ENCODE data around the gene TMEM114. TPM values are rescaled to one million over a fixed set of nuclear protein-coding genes. Genes with fewer than 3 reads are reported as not detected.

TMEM114 gene
- total RNA-seq (not detected), polyA plus RNA-seq (not detected)

DNA sequence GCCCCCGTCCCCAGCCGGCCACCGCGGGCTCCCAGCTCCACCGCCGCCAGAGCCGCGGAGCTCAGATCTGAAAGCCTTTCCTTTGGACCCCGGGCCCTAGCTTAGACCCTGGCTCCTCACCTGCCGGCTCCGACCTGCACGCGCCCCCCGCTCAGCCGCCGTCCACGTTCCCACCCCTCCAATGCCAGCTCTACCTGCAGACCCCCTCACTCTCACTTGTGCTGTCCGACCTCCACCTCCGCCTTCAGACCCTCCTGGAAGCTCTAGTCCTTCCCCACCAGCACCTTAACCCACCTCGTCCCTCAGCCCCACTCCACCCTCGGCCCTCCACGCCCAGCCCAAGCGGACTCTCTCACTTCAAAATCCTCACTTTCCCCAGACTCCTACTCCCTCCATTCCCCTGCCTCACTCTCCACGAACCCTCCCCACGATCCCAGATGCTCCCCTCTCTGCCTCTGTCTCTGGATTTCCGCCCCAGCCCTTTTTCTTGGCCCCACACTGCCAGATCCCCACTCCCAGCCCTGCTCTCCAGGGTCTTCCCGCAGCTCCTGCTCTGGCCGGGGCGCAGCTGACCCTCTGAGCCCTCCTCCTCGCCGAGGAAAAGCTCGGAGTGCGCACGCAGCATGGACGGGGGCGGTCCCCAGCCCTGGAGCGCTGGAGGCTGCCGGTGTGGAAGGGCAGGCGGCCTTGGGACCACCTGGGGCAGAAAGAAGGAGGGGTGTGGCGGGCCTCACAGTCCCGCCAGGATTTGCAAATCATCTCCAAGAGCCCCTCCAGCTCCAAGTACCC lies at the start of gene TMEM114:
TMEM114 (minus strand) TSS at position 612 of the 789 bp plus-strand sequence. CDS start 673 bp downstream, outside the sequence.
- Mint-ChIP-seq H3K36me3 (no peaks in the 10 kb centered on the region), H3K4me3 (no peak within 1 kb of the TSS)
- peaks cover 17% of the 10 kb centered on the region for H3K27me3 ChIP-seq (ENCODE audit: control insufficient read depth, insufficient read depth, low read length)

DNA sequence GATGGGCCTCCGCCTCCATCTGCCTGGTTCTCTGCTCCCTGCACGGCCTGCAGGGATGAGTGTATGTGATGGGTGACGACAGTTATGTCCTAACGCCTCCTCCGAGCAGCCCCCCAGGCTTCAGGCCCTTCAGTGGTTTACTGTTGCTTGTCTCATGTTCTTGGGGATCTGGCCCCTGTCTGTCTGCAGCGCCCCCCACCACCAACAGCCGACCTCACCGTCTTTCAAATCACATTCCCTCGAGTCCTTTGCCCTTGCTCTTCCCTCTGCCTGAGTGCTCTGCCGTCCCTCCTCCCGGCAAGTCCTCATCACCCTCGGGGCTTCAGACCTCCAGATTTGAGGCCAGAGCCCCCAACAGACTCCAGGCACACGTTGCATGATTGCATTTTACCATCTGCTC lies 49.4 kb upstream of the TMEM114 start:
- Histone ChIP-seq H3K9me3 (ENCODE audit: control insufficient read depth in 2 of 2, low read length in 2 of 2) (no peaks in the 10 kb centered on the region), H3K27ac (ENCODE audit: insufficient read depth, low read length, poor library complexity, severe bottlenecking) (no peak overlapping the region), H3K27me3 (ENCODE audit: control insufficient read depth, insufficient read depth, low read length) (no peaks in the 10 kb centered on the region), H3K4me3 (ENCODE audit: low read depth, low read length) (no peak overlapping the region), H3K4me1 (ENCODE audit: control insufficient read depth, insufficient read depth, low read length, poor library complexity, severe bottlenecking) (no peaks in the 10 kb centered on the region), H3K36me3 (ENCODE audit: control insufficient read depth, insufficient read depth, low read length) (peaks cover 74% of the 10 kb centered on the region)
- H3K36me3 Mint-ChIP-seq, result peaks cover 62% of the 10 kb centered on the region
- peaks cover 0 to 8% (median 4%) of the 10 kb centered on the region in 4 donors for H3K4me1 Mint-ChIP-seq
- no peaks in the 10 kb centered on the region for H3K9me3 Mint-ChIP-seq
- ATAC-seq (ENCODE audit: low read depth in 2 of 2) (no peak), DNase-seq (no peak)
- H3K27ac Mint-ChIP-seq, result no peak overlapping the region
- no peak overlapping the region for H3K4me3 Mint-ChIP-seq
- no peaks in the 10 kb centered on the region for H3K27me3 Mint-ChIP-seq

More for the DNA sequence above, at the start of gene TMEM114:
- H3K27ac ChIP-seq (ENCODE audit: insufficient read depth, low read length, poor library complexity, severe bottlenecking), result no peak within 1 kb of the TSS
- peak within 1 kb of the TSS in 1 of 3 donors; percentile 17 for H3K27ac Mint-ChIP-seq
- ATAC-seq (ENCODE audit: low read depth in 2 of 2) (no peak), DNase-seq (no peak)
- peaks cover 0 to 2% (median 0%) of the 10 kb centered on the region in 7 donors for H3K9me3 Mint-ChIP-seq
- no peaks in the 10 kb centered on the region for H3K36me3 ChIP-seq (ENCODE audit: control insufficient read depth, insufficient read depth, low read length)
- no peaks in the 10 kb centered on the region for H3K4me1 ChIP-seq (ENCODE audit: control insufficient read depth, insufficient read depth, low read length, poor library complexity, severe bottlenecking)
- H3K4me1 Mint-ChIP-seq, result peaks cover 0 to 6% (median under 1%) of the 10 kb centered on the region in 4 donors
- H3K9me3 ChIP-seq (ENCODE audit: control insufficient read depth in 2 of 2, low read length in 2 of 2), result no peaks in the 10 kb centered on the region
- H3K27me3 Mint-ChIP-seq, result peaks cover 29% of the 10 kb centered on the region
- H3K4me3 ChIP-seq (ENCODE audit: low read depth, low read length), result no peak within 1 kb of the TSS

DNA sequence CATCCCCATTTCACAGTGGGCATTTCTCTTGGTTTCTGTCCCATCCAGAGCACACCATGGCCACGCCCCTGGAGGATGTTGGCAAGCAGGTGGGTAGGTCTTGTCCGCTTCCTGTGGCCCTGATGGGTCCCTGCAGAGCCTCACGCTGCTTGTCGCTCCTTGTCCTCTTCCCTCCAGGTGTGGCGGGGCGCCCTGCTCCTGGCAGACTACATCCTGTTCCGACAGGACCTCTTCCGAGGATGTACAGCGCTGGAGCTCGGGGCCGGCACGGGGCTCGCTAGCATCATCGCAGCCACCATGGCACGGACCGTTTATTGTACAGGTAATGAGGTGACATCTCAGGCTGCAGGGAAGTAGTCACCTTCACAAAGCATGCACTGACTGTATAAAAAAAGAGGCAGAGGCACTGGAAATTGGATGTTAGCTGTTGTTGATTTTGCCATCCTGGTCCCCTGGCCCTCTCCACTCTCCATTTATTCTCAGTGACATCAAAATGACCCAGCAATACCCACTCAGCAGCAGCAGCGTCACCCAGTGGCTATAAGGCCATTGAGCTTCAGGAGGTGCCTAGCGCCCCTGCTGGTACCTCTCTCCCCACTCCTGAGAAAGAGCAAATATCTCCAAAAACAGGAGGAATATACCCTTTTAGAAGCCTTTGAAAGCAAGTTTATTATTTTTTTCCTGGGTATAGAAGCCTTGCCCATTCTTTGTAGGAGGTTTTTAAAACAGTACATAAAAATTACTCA lies 44.9 kb upstream of the TMEM114 start:
- peaks cover 52% of the 10 kb centered on the region for H3K36me3 Mint-ChIP-seq
- no peak for DNase-seq
- peak overlapping the region in 2 of 3 donors; percentile 56 to 66 for H3K27ac Mint-ChIP-seq
- H3K4me1 Mint-ChIP-seq, result peaks cover 0 to 7% (median 1%) of the 10 kb centered on the region in 4 donors
- H3K9me3 Mint-ChIP-seq, result no peaks in the 10 kb centered on the region
- Histone ChIP-seq H3K36me3 (ENCODE audit: control insufficient read depth, insufficient read depth, low read length) (peaks cover 81% of the 10 kb centered on the region), H3K27ac (ENCODE audit: insufficient read depth, low read length, poor library complexity, severe bottlenecking) (no peak overlapping the region), H3K4me1 (ENCODE audit: control insufficient read depth, insufficient read depth, low read length, poor library complexity, severe bottlenecking) (no peaks in the 10 kb centered on the region), H3K4me3 (ENCODE audit: low read depth, low read length) (no peak overlapping the region), H3K9me3 (ENCODE audit: control insufficient read depth in 2 of 2, low read length in 2 of 2) (no peaks in the 10 kb centered on the region), H3K27me3 (ENCODE audit: control insufficient read depth, insufficient read depth, low read length) (no peaks in the 10 kb centered on the region)
- H3K4me3 Mint-ChIP-seq, result no peak overlapping the region
- ATAC-seq (ENCODE audit: low read depth in 2 of 2), result no peak
- no peaks in the 10 kb centered on the region for H3K27me3 Mint-ChIP-seq

DNA sequence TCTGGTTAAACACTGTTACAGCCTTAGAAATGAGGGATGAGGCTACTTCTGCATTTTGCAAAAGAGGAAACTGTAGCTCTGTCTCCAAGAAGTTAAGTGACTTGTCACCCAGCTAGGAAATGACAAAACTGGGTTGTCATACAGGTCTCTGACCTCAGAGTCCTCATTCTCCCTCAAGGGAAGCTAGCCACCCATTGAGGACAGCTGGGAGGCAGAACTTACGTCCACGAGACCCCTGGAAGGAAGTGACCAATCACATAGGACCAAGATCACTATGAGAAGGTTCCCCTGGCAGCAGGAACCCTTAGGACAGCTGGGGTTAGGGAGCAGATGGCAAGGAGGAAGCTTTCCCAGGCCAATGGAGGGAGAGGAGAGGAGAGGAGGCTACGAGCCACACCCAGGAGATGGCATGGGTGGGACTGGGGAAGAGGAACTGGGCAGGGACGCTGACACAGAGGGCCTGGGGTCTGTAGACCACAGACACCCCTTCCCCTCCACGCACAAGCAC lies 42.4 kb upstream of the TMEM114 start:
- DNase-seq, result no peak
- Histone ChIP-seq H3K27ac (ENCODE audit: insufficient read depth, low read length, poor library complexity, severe bottlenecking) (no peak overlapping the region), H3K4me1 (ENCODE audit: control insufficient read depth, insufficient read depth, low read length, poor library complexity, severe bottlenecking) (no peaks in the 10 kb centered on the region), H3K9me3 (ENCODE audit: control insufficient read depth in 2 of 2, low read length in 2 of 2) (no peaks in the 10 kb centered on the region), H3K36me3 (ENCODE audit: control insufficient read depth, insufficient read depth, low read length) (peaks cover 85% of the 10 kb centered on the region), H3K4me3 (ENCODE audit: low read depth, low read length) (no peak overlapping the region), H3K27me3 (ENCODE audit: control insufficient read depth, insufficient read depth, low read length) (no peaks in the 10 kb centered on the region)
- Mint-ChIP-seq H3K36me3 (peaks cover 56% of the 10 kb centered on the region), H3K27ac (no peak overlapping the region), H3K4me1 (peaks cover 0 to 16% (median 5%) of the 10 kb centered on the region in 4 donors), H3K27me3 (no peaks in the 10 kb centered on the region), H3K9me3 (no peaks in the 10 kb centered on the region), H3K4me3 (no peak overlapping the region)
- ATAC-seq (ENCODE audit: low read depth in 2 of 2), result peak; percentile 18 to 62

DNA sequence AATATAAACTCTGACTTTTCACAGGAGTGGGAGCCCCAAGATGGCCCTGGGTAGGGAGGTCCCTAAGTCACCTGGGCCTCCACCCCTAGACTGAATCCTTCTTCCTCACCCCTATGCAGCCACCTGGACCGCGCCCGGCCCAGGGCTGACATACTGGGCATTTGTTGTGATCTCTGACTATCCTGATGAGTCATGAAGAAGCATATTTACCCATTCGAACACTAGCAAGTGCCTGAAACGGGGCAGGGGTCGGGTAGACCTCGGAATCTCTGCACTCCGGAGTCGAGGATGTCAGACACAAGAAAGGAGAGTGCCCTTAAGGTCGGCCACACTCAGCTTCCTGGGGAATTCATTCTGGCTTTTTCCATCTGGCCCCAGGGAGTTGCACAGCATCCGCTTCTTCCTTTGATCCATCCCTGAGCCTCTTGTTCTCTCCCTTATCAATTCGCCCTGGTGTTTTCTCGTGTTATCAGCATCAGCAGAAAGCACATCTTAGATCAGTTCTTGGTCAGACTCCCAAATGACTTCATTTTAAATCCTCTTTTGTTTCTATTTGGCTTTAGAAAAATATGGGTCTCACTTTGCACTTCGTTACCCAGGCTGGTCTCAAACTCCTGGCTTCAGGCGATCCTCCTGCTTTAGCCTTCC lies 41.6 kb upstream of the TMEM114 start:
- H3K36me3 ChIP-seq (ENCODE audit: control insufficient read depth, insufficient read depth, low read length), result peaks cover 89% of the 10 kb centered on the region
- Mint-ChIP-seq H3K4me3 (no peak overlapping the region), H3K9me3 (no peaks in the 10 kb centered on the region), H3K27me3 (no peaks in the 10 kb centered on the region), H3K4me1 (peaks cover 5 to 19% (median 7%) of the 10 kb centered on the region in 4 donors), H3K27ac (no peak overlapping the region), H3K36me3 (peaks cover 61% of the 10 kb centered on the region)
- no peak overlapping the region for H3K4me3 ChIP-seq (ENCODE audit: low read depth, low read length)
- H3K27ac ChIP-seq (ENCODE audit: insufficient read depth, low read length, poor library complexity, severe bottlenecking), result no peak overlapping the region
- ATAC-seq (ENCODE audit: low read depth in 2 of 2), result no peak
- no peaks in the 10 kb centered on the region for H3K27me3 ChIP-seq (ENCODE audit: control insufficient read depth, insufficient read depth, low read length)
- H3K4me1 ChIP-seq (ENCODE audit: control insufficient read depth, insufficient read depth, low read length, poor library complexity, severe bottlenecking), result no peaks in the 10 kb centered on the region
- DNase-seq, result no peak
- no peaks in the 10 kb centered on the region for H3K9me3 ChIP-seq (ENCODE audit: control insufficient read depth in 2 of 2, low read length in 2 of 2)

DNA sequence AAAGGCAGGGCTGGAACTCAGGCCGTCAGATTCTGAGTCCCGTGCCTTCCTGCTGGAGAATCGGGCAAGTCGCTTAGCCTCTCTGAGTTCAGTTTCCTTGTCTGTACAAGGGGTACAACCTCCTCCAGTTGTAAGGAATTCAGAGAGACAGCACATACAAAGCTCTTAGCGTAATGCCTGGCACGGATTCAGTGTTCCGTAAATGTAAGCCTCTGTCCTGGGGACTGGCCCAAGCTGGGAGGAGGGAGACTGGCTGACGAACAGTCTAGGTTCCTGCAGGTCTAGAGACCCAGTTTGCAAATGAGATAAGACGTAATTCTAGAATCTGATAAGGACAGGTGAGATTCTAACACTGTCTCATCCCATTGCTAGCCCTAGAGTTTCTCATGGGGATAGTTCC lies 41.1 kb upstream of the TMEM114 start:
- H3K4me1 ChIP-seq (ENCODE audit: control insufficient read depth, insufficient read depth, low read length, poor library complexity, severe bottlenecking), result no peaks in the 10 kb centered on the region
- H3K36me3 Mint-ChIP-seq, result peaks cover 60% of the 10 kb centered on the region
- no peaks in the 10 kb centered on the region for H3K27me3 ChIP-seq (ENCODE audit: control insufficient read depth, insufficient read depth, low read length)
- no peak overlapping the region for H3K4me3 ChIP-seq (ENCODE audit: low read depth, low read length)
- no peak overlapping the region for H3K27ac Mint-ChIP-seq
- no peak for DNase-seq
- H3K9me3 ChIP-seq (ENCODE audit: control insufficient read depth in 2 of 2, low read length in 2 of 2), result no peaks in the 10 kb centered on the region
- no peak overlapping the region for H3K27ac ChIP-seq (ENCODE audit: insufficient read depth, low read length, poor library complexity, severe bottlenecking)
- no peak overlapping the region for H3K4me3 Mint-ChIP-seq
- peaks cover 92% of the 10 kb centered on the region for H3K36me3 ChIP-seq (ENCODE audit: control insufficient read depth, insufficient read depth, low read length)
- no peaks in the 10 kb centered on the region for H3K9me3 Mint-ChIP-seq
- ATAC-seq (ENCODE audit: low read depth in 2 of 2), result no peak
- peaks cover 6 to 19% (median 8%) of the 10 kb centered on the region in 4 donors for H3K4me1 Mint-ChIP-seq
- H3K27me3 Mint-ChIP-seq, result no peaks in the 10 kb centered on the region

DNA sequence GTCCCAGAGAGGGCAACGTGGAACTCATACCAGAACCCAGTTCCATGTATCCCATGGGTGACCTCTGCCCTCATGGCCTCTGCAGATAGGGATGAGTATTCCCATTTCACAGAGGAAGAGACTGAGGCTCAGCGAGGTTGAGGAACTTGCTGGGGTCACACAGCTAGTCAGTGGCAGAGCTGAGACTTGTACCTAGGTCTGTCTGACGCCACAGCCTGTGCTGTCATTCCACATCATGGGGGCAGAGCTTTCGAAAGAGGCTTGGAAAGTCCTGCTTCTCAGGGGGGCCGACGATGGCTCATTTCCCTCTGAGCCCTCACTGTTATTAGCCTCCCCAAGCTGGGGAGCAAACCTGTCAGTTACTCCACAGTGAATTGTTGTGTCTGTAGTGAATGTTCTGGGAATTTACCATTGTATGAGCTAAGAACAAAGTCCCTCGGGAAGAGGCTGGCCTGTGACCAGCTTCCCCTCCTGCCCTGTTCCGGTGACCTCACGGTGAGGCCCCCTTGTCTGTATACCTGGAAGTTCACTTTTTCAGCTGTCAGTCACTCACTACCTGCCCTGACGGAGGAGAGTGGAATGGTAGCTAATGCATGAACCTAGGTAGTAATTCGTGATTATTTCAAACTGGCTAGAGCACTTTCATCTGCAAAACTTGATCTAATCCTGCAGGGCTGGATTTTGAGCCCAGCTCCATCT lies 40.1 kb upstream of the TMEM114 start:
- Histone ChIP-seq H3K4me3 (ENCODE audit: low read depth, low read length) (no peak overlapping the region), H3K27ac (ENCODE audit: insufficient read depth, low read length, poor library complexity, severe bottlenecking) (no peak overlapping the region), H3K36me3 (ENCODE audit: control insufficient read depth, insufficient read depth, low read length) (peaks cover 94% of the 10 kb centered on the region), H3K9me3 (ENCODE audit: control insufficient read depth in 2 of 2, low read length in 2 of 2) (no peaks in the 10 kb centered on the region), H3K27me3 (ENCODE audit: control insufficient read depth, insufficient read depth, low read length) (no peaks in the 10 kb centered on the region), H3K4me1 (ENCODE audit: control insufficient read depth, insufficient read depth, low read length, poor library complexity, severe bottlenecking) (no peaks in the 10 kb centered on the region)
- no peak for DNase-seq
- peak overlapping the region in 1 of 3 donors; percentile 38 for H3K27ac Mint-ChIP-seq
- no peaks in the 10 kb centered on the region for H3K9me3 Mint-ChIP-seq
- H3K4me1 Mint-ChIP-seq, result peaks cover 6 to 19% (median 14%) of the 10 kb centered on the region in 4 donors
- no peak overlapping the region for H3K4me3 Mint-ChIP-seq
- peaks cover 55% of the 10 kb centered on the region for H3K36me3 Mint-ChIP-seq
- ATAC-seq (ENCODE audit: low read depth in 2 of 2), result no peak
- H3K27me3 Mint-ChIP-seq, result no peaks in the 10 kb centered on the region

Data from CD4-positive, CD25-positive, alpha-beta regulatory T cell (primary cell).